SU-DHL-6 (cell line): ENCODE results near the gene WSCD2.

Source experiments
- H2AFZ ChIP-seq: fragments of 200-600 bp; sonication (generic); 2 replicates; pipeline ENCODE4 v1.6.1; 2014; ENCODE audit warnings: low read depth, mild to moderate bottlenecking, moderate library complexity, mixed read lengths, antibody characterized with exemption, low read length; ENCODE audit not compliant: severe bottlenecking
- H3F3A ChIP-seq: fragments of 200-600 bp; shearing (Covaris generic); 2 replicates; pipeline ENCODE4 v1.6.0; 2016; ENCODE audit warnings: antibody characterized with exemption, mild to moderate bottlenecking; ENCODE audit not compliant: insufficient read depth
- H3K27ac ChIP-seq: fragments of 200-600 bp; sonication (generic); 2 replicates; pipeline ENCODE4 v1.5.1; 2016; ENCODE audit warnings: low read depth, mild to moderate bottlenecking, low read length, moderate library complexity, mixed read lengths
- H3K27me3 ChIP-seq: fragments of 200-600 bp; sonication (generic), shearing (Covaris generic); 2 replicates; pipeline ENCODE4 v1.6.0; 2014; ENCODE audit warnings: mild to moderate bottlenecking, low read length
- H3K36me3 ChIP-seq: fragments of 200-600 bp; sonication (generic); 2 replicates; pipeline ENCODE4 v1.6.1; 2014; ENCODE audit warnings: mild to moderate bottlenecking, low read length, mixed read lengths
- H3K4me2 ChIP-seq: fragments of 300-600, 200-600 bp; shearing (Covaris generic), sonication (generic); 2 replicates; pipeline ENCODE4 v1.6.0; 2014; ENCODE audit warnings: low read length, low read depth, mild to moderate bottlenecking; ENCODE audit not compliant: poor library complexity, severe bottlenecking
- H3K4me3 ChIP-seq: fragments of 200-600 bp; sonication (generic); 2 replicates; pipeline ENCODE4 v1.5.1; 2014; ENCODE audit warnings: antibody characterized with exemption, low read length, mild to moderate bottlenecking, mixed read lengths; ENCODE audit not compliant: insufficient read depth, poor library complexity, severe bottlenecking
- H3K79me2 ChIP-seq: fragments of 200-600 bp; sonication (generic); 2 replicates; pipeline ENCODE4 v1.6.1; 2014; ENCODE audit warnings: mild to moderate bottlenecking, low read length, moderate library complexity; ENCODE audit not compliant: insufficient read depth
- H3K9ac ChIP-seq: fragments of 200-600 bp; sonication (generic); 2 replicates; pipeline ENCODE4 v1.7.0; 2014; ENCODE audit warnings: mild to moderate bottlenecking, low read length
- H3K9me2 ChIP-seq: fragments of 200-600 bp; sonication (generic); replicated peaks from 2 replicates; pipeline ENCODE4 v1.6.1; 2014; ENCODE audit warnings: low read length; ENCODE audit not compliant: insufficient read depth
- H3K9me3 ChIP-seq: fragments of 200-600 bp; sonication (generic); 2 replicates; pipeline ENCODE4 v1.6.1; 2014; ENCODE audit warnings: low read length, mixed read lengths; ENCODE audit not compliant: insufficient read depth
- H4K20me1 ChIP-seq: fragments of 200-600 bp; sonication (generic); 2 replicates; pipeline ENCODE4 v1.6.1; 2014; ENCODE audit warnings: low read depth, mild to moderate bottlenecking, antibody characterized with exemption, low read length, moderate library complexity, mixed read lengths
- CTCF ChIP-seq: fragments of 200-600 bp; sonication (generic); IDR thresholded peaks from one replicate; pipeline ENCODE4 v1.5.1; 2017; ENCODE audit warnings: antibody characterized with exemption, mild to moderate bottlenecking, low read length, moderate library complexity; ENCODE audit not compliant: insufficient read depth, poor library complexity, severe bottlenecking
- EZH2phosphoT487 ChIP-seq: fragments of 200-600 bp; sonication (generic), shearing (Covaris generic); conservative IDR thresholded peaks from 2 replicates; pipeline ENCODE4 v1.6.1; 2018; ENCODE audit warnings: mild to moderate bottlenecking, antibody characterized with exemption, low read length, moderate library complexity, mixed read lengths

WSCD2 gene

GRCh38 chr12:108166505-108166904 is 37.4 kb downstream of the WSCD2 start:
- Histone ChIP-seq H3K27me3 (no peaks in the 10 kb centered on the region), H3K36me3 (no peaks in the 10 kb centered on the region), H3K79me2 (no peaks in the 10 kb centered on the region), H3K9me2 (no peaks in the 10 kb centered on the region), H3K27ac (no peak overlapping the region), H3F3A (no peaks in the 10 kb centered on the region), H4K20me1 (no peaks in the 10 kb centered on the region), H2AFZ (no peak overlapping the region), H3K4me2 (no peak overlapping the region), H3K9me3 (no peaks in the 10 kb centered on the region), H3K4me3 (no peak overlapping the region), H3K9ac (no peak overlapping the region)
- TF ChIP-seq CTCF, result no peak
- TF ChIP-seq EZH2phosphoT487, result no peak

GRCh38 chr12:108167974-108168373 is 38.9 kb downstream of the WSCD2 start:
- H3K79me2 ChIP-seq, result no peaks in the 10 kb centered on the region
- no peaks in the 10 kb centered on the region for H3K9me2 ChIP-seq
- H4K20me1 ChIP-seq, result no peaks in the 10 kb centered on the region
- no peak overlapping the region for H2AFZ ChIP-seq
- no peak for TF ChIP-seq EZH2phosphoT487
- no peak for TF ChIP-seq CTCF
- H3K27ac ChIP-seq, result no peak overlapping the region
- H3F3A ChIP-seq, result no peaks in the 10 kb centered on the region
- no peak overlapping the region for H3K4me3 ChIP-seq
- H3K9ac ChIP-seq, result no peak overlapping the region
- no peaks in the 10 kb centered on the region for H3K9me3 ChIP-seq
- H3K27me3 ChIP-seq, result no peaks in the 10 kb centered on the region
- no peak overlapping the region for H3K4me2 ChIP-seq
- H3K36me3 ChIP-seq, result no peaks in the 10 kb centered on the region

- Histone ChIP-seq H3K36me3 (no peaks in the 10 kb centered on the region), H2AFZ (no peak overlapping the region), H3K27me3 (no peaks in the 10 kb centered on the region), H3K4me3 (no peak overlapping the region), H3K9ac (no peak overlapping the region), H3K79me2 (no peaks in the 10 kb centered on the region), H3K9me2 (no peaks in the 10 kb centered on the region), H3F3A (no peaks in the 10 kb centered on the region), H4K20me1 (no peaks in the 10 kb centered on the region), H3K4me2 (no peak overlapping the region), H3K27ac (no peak overlapping the region), H3K9me3 (no peaks in the 10 kb centered on the region)
- TF ChIP-seq EZH2phosphoT487 (no peak), CTCF (no peak)
Measured at GRCh38 chr12:108169708-108170107, 40.6 kb downstream of the WSCD2 start.
